Measurements from ENCODE around the gene DCAKD.

Gene DCAKD

GRCh38 chr17:45022655-45023339 is 28.6 kb downstream of the DCAKD start:
- no peaks in the 10 kb centered on the region for H3K36me3 ChIP-seq (replicated peaks; ENCODE audit: insufficient read depth, low read length)
- H3K79me2 ChIP-seq (ENCODE audit: low read length), result no peaks in the 10 kb centered on the region
- no peaks in the 10 kb centered on the region for H4K20me1 ChIP-seq (ENCODE audit: insufficient read depth, low read length)
- H3K4me2 ChIP-seq (ENCODE audit: low read depth, low read length), result no peak overlapping the region
- no peak overlapping the region for H3K27ac ChIP-seq (ENCODE audit: low read length)
- H3K9me3 ChIP-seq (replicated peaks; ENCODE audit: insufficient read depth, low read length), result no peaks in the 10 kb centered on the region
- no peaks in the 10 kb centered on the region for H3K9me2 ChIP-seq (replicated peaks; ENCODE audit: insufficient read depth, low read length)
- peaks cover 8% of the 10 kb centered on the region; the same call in 1 of the 2 replicates for H3K4me1 ChIP-seq (ENCODE audit: low read length)
- no peak for DNase-seq
- no peak overlapping the region for H3K4me3 ChIP-seq (ENCODE audit: low read length)
- TF ChIP-seq EZH2phosphoT487 (IDR thresholded peaks at IDR 0.05; ENCODE audit: low read length) (no peak), EZH2 (optimal IDR thresholded peaks at IDR 0.05; ENCODE audit: low read depth, low read length) (no peak), CTCF (IDR thresholded peaks at IDR 0.05; ENCODE audit: low read length) (no peak)
- H3K9ac ChIP-seq (ENCODE audit: low read length), result no peak overlapping the region
- peaks cover 32% of the 10 kb centered on the region for H3K27me3 ChIP-seq (replicated peaks; ENCODE audit: insufficient read depth, low read length)
- H2AFZ ChIP-seq (ENCODE audit: low read length), result no peak overlapping the region
- no peaks in the 10 kb centered on the region for H3F3A ChIP-seq (ENCODE audit: insufficient read depth, low read length)

DNA sequence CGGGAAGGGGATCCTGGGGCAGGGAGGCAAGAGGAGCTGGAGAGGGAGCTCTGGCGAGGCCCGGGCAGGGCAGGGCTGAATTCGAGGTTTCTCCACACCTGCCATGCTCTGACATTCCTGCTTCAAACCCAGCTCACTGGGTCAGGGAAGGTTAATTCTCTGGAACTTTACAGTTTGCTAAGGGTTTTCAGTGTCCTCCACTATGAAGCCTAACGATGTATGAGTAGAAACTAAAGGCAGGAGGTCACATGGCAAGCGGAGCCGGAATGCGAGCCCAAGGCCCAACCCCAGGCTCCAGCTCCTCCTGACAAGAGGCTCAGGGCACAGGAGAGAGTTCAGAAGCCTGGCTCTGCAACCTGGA is 29.2 kb downstream of the DCAKD start:
- Histone ChIP-seq H3K9me2 (replicated peaks; ENCODE audit: insufficient read depth, low read length) (no peaks in the 10 kb centered on the region), H3K4me2 (ENCODE audit: low read depth, low read length) (peak overlapping the region; percentile 96), H3K79me2 (ENCODE audit: low read length) (no peaks in the 10 kb centered on the region), H3K9ac (ENCODE audit: low read length) (peak overlapping the region; percentile 20; the same call in 1 of the 2 replicates), H3K4me3 (ENCODE audit: low read length) (0 out of 2 replicates have a peak overlapping the region, but pooled peaks have one; percentile 35), H3K27me3 (replicated peaks; ENCODE audit: insufficient read depth, low read length) (peaks cover 34% of the 10 kb centered on the region), H3K27ac (ENCODE audit: low read length) (no peak overlapping the region), H3K9me3 (replicated peaks; ENCODE audit: insufficient read depth, low read length) (no peaks in the 10 kb centered on the region), H3K4me1 (ENCODE audit: low read length) (peaks cover 8% of the 10 kb centered on the region; the same call in 1 of the 2 replicates), H3F3A (ENCODE audit: insufficient read depth, low read length) (no peaks in the 10 kb centered on the region), H2AFZ (ENCODE audit: low read length) (no peak overlapping the region), H3K36me3 (replicated peaks; ENCODE audit: insufficient read depth, low read length) (no peaks in the 10 kb centered on the region), H4K20me1 (ENCODE audit: insufficient read depth, low read length) (no peaks in the 10 kb centered on the region)
- no peak for DNase-seq
- TF ChIP-seq CTCF (IDR thresholded peaks at IDR 0.05; ENCODE audit: low read length) (no peak), EZH2 (optimal IDR thresholded peaks at IDR 0.05; ENCODE audit: low read depth, low read length) (no peak), EZH2phosphoT487 (IDR thresholded peaks at IDR 0.05; ENCODE audit: low read length) (no peak)

GRCh38 chr17:45021607-45022287 is 29.7 kb downstream of the DCAKD start:
- H3K79me2 ChIP-seq (ENCODE audit: low read length), result no peaks in the 10 kb centered on the region
- peak; percentile 68 for DNase-seq
- H3K4me2 ChIP-seq (ENCODE audit: low read depth, low read length), result peak overlapping the region; percentile 96
- no peak overlapping the region for H3K27ac ChIP-seq (ENCODE audit: low read length)
- peak overlapping the region; percentile 61 for H3K4me3 ChIP-seq (ENCODE audit: low read length)
- no peaks in the 10 kb centered on the region for H3K9me2 ChIP-seq (replicated peaks; ENCODE audit: insufficient read depth, low read length)
- no peaks in the 10 kb centered on the region for H3F3A ChIP-seq (ENCODE audit: insufficient read depth, low read length)
- H3K27me3 ChIP-seq (replicated peaks; ENCODE audit: insufficient read depth, low read length), result peaks cover 34% of the 10 kb centered on the region
- H4K20me1 ChIP-seq (ENCODE audit: insufficient read depth, low read length), result no peaks in the 10 kb centered on the region
- no peaks in the 10 kb centered on the region for H3K36me3 ChIP-seq (replicated peaks; ENCODE audit: insufficient read depth, low read length)
- TF ChIP-seq EZH2phosphoT487 (IDR thresholded peaks at IDR 0.05; ENCODE audit: low read length), result no peak
- TF ChIP-seq EZH2 (optimal IDR thresholded peaks at IDR 0.05; ENCODE audit: low read depth, low read length), result no peak
- peak; percentile 55 for TF ChIP-seq CTCF (IDR thresholded peaks at IDR 0.05; ENCODE audit: low read length)
- peaks cover 8% of the 10 kb centered on the region; the same call in 1 of the 2 replicates for H3K4me1 ChIP-seq (ENCODE audit: low read length)
- peak overlapping the region; percentile 37; the same call in 1 of the 2 replicates for H3K9ac ChIP-seq (ENCODE audit: low read length)
- H2AFZ ChIP-seq (ENCODE audit: low read length), result peak overlapping the region; percentile 67
- H3K9me3 ChIP-seq (replicated peaks; ENCODE audit: insufficient read depth, low read length), result no peaks in the 10 kb centered on the region

Data from MM.1S (cell line).